Measurements from ENCODE around the gene ZNF292.
A peak's percentile ranks its signal among the peaks of the same experiment; 100 is the strongest.

ZNF292 gene

DNA sequence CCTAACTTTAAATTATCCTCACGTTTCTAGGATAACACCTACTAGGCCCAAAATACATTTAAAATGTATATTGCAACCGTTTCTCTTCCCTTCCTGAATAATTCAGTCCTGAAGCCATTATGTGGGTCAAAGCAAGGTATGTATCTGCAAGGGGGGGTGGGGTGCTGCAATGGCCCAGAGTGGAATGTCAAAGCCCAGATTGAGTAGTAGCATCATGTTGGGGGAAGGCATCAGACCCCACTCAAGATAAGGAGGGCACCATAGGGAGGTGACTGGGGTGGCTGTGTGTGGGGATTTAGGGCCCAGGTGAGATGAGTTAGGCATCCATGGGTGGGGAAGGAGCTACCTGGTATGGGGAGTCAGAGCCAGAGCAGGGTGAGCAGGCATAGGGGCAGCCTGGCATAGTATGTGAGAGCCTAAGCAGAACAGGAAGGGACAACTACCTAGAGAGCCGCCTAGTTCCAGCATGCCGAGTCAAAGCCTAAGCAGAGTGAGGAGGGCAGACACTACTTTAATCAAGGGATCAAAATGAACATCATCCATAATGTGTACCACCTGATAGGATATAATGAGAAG is 48.2 kb downstream of the ZNF292 start:
- no peak for TF ChIP-seq CTCF (IDR thresholded peaks at IDR 0.05; ENCODE audit: borderline replicate concordance, extremely low read depth, low read length, poor library complexity, severe bottlenecking)
- no peak for TF ChIP-seq EZH2 (IDR thresholded peaks at IDR 0.05; ENCODE audit: borderline replicate concordance, low read depth, low read length, severe bottlenecking)
- no peaks in the 10 kb centered on the region for H3K27me3 ChIP-seq (ENCODE audit: insufficient read depth, low read length, poor library complexity)
- no peak overlapping the region for H3K9ac ChIP-seq (ENCODE audit: low read depth, low read length)
- H3K4me1 ChIP-seq (ENCODE audit: insufficient read depth, low read length) = no peaks in the 10 kb centered on the region
- no peak overlapping the region for H3K27ac ChIP-seq (ENCODE audit: low read length)
- H3K9me3 ChIP-seq (ENCODE audit: insufficient read depth, low read length, severe bottlenecking) = no peaks in the 10 kb centered on the region
- peaks cover 39% of the 10 kb centered on the region for H3K36me3 ChIP-seq (ENCODE audit: insufficient read depth, low read length)
- H3K4me2 ChIP-seq (ENCODE audit: insufficient read depth, low read length) = no peak overlapping the region
- H2AFZ ChIP-seq (ENCODE audit: low read depth, low read length) = no peak overlapping the region
- DNase-seq = no peak
- no peak overlapping the region for H3K4me3 ChIP-seq (ENCODE audit: low read depth in 1 of 2, low read length in 2 of 2)
- no peak for ATAC-seq (ENCODE audit: insufficient read depth, low read depth)
- peaks cover 100% of the 10 kb centered on the region for H3K79me2 ChIP-seq (ENCODE audit: insufficient read depth, low read length)
- peaks cover 83% of the 10 kb centered on the region for H4K20me1 ChIP-seq (ENCODE audit: insufficient read depth, low read length)

- Histone ChIP-seq H4K20me1 (ENCODE audit: insufficient read depth, low read length) (peaks cover 89% of the 10 kb centered on the region), H3K4me3 (ENCODE audit: low read depth in 1 of 2, low read length in 2 of 2) (no peak overlapping the region), H3K27ac (ENCODE audit: low read length) (no peak overlapping the region), H3K9me3 (ENCODE audit: insufficient read depth, low read length, severe bottlenecking) (no peaks in the 10 kb centered on the region), H3K4me2 (ENCODE audit: insufficient read depth, low read length) (no peak overlapping the region), H3K79me2 (ENCODE audit: insufficient read depth, low read length) (peaks cover 100% of the 10 kb centered on the region), H3K4me1 (ENCODE audit: insufficient read depth, low read length) (no peaks in the 10 kb centered on the region), H3K27me3 (ENCODE audit: insufficient read depth, low read length, poor library complexity) (no peaks in the 10 kb centered on the region), H3K9ac (ENCODE audit: low read depth, low read length) (no peak overlapping the region), H2AFZ (ENCODE audit: low read depth, low read length) (no peak overlapping the region), H3K36me3 (ENCODE audit: insufficient read depth, low read length) (peaks cover 40% of the 10 kb centered on the region)
- no peak for DNase-seq
- no peak for ATAC-seq (ENCODE audit: insufficient read depth, low read depth)
- no peak for TF ChIP-seq EZH2 (IDR thresholded peaks at IDR 0.05; ENCODE audit: borderline replicate concordance, low read depth, low read length, severe bottlenecking)
- TF ChIP-seq CTCF (IDR thresholded peaks at IDR 0.05; ENCODE audit: borderline replicate concordance, extremely low read depth, low read length, poor library complexity, severe bottlenecking) = no peak
Observed at GRCh38 chr6:87209812-87210211, 54.4 kb downstream of the ZNF292 start.

DNA sequence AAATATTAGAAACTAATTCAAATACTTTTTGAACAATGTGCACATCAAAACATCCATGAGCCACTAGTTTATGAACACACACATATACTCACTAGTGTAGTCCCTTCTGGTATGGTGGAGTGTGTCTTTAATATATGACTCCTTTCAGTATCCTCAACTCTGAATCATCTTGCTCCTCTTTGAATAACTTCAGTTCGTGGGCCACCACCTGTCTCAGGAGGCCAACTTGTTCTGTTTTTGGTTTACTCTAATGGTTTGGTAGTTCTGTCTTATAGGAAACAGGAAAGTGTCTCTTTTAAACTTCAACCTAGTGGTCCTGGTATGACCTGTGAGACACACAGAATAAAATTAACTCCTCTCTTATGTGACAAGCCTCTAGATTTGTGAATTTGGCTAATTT is 55.6 kb downstream of the ZNF292 start:
- no peaks in the 10 kb centered on the region for H3K9me3 ChIP-seq (ENCODE audit: insufficient read depth, low read length, severe bottlenecking)
- no peaks in the 10 kb centered on the region for H3K27me3 ChIP-seq (ENCODE audit: insufficient read depth, low read length, poor library complexity)
- H3K79me2 ChIP-seq (ENCODE audit: insufficient read depth, low read length) = peaks cover 98% of the 10 kb centered on the region
- H3K9ac ChIP-seq (ENCODE audit: low read depth, low read length) = no peak overlapping the region
- H3K4me1 ChIP-seq (ENCODE audit: insufficient read depth, low read length) = no peaks in the 10 kb centered on the region
- H3K4me3 ChIP-seq (ENCODE audit: low read depth in 1 of 2, low read length in 2 of 2) = no peak overlapping the region
- H3K27ac ChIP-seq (ENCODE audit: low read length) = no peak overlapping the region
- H4K20me1 ChIP-seq (ENCODE audit: insufficient read depth, low read length) = peaks cover 86% of the 10 kb centered on the region
- TF ChIP-seq CTCF (IDR thresholded peaks at IDR 0.05; ENCODE audit: borderline replicate concordance, extremely low read depth, low read length, poor library complexity, severe bottlenecking) (no peak), EZH2 (IDR thresholded peaks at IDR 0.05; ENCODE audit: borderline replicate concordance, low read depth, low read length, severe bottlenecking) (no peak)
- H2AFZ ChIP-seq (ENCODE audit: low read depth, low read length) = no peak overlapping the region
- DNase-seq (no peak), ATAC-seq (ENCODE audit: insufficient read depth, low read depth) (peak; percentile 56; the same call in 2 of the 3 replicates)
- H3K36me3 ChIP-seq (ENCODE audit: insufficient read depth, low read length) = peaks cover 36% of the 10 kb centered on the region
- no peak overlapping the region for H3K4me2 ChIP-seq (ENCODE audit: insufficient read depth, low read length)
